ENCODE measurements around the gene ACAA1. TPM values are rescaled to one million over a fixed set of nuclear protein-coding genes. Genes with fewer than 3 reads are reported as not detected.
A peak's percentile ranks its signal among the peaks of the same experiment; 100 is the strongest.

Gene ACAA1, protein sequence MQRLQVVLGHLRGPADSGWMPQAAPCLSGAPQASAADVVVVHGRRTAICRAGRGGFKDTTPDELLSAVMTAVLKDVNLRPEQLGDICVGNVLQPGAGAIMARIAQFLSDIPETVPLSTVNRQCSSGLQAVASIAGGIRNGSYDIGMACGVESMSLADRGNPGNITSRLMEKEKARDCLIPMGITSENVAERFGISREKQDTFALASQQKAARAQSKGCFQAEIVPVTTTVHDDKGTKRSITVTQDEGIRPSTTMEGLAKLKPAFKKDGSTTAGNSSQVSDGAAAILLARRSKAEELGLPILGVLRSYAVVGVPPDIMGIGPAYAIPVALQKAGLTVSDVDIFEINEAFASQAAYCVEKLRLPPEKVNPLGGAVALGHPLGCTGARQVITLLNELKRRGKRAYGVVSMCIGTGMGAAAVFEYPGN
- polyA plus RNA-seq: 96.2 TPM
- long read RNA-seq, donor 1, transcript ACAA1-202 (12 exons, 1,785 nt): major isoform, 19 of 23 reads
- long read RNA-seq, donor 1, partial matches to known transcripts: 0 of 23 reads
- long read RNA-seq, donor 1, other reads (novel, unspliced or antisense): 0 of 23 reads
- long read RNA-seq, donor 2, transcript ACAA1-215 (3 exons, 876 nt): minor isoform, 8 of 59 reads
- long read RNA-seq, donor 2, transcript ACAA1-202 (12 exons, 1,785 nt): major isoform, 21 of 59 reads
- long read RNA-seq, donor 2, partial matches to known transcripts: 28 of 59 reads
- long read RNA-seq, donor 2, other reads (novel, unspliced or antisense): 0 of 59 reads
- long read RNA-seq, donor 3: 0 reads
- long read RNA-seq, donor 4, partial matches to known transcripts: 0 of 5 reads
- long read RNA-seq, donor 4, other reads (novel, unspliced or antisense): 0 of 5 reads
- long read RNA-seq, donor 5, transcript ACAA1-202 (12 exons, 1,785 nt): major isoform, 13 of 20 reads
- long read RNA-seq, donor 5, partial matches to known transcripts: 0 of 20 reads
- long read RNA-seq, donor 5, other reads (novel, unspliced or antisense): 0 of 20 reads
- long read RNA-seq, donor 6, transcript ACAA1-215 (3 exons, 876 nt): minor isoform, 5 of 37 reads
- long read RNA-seq, donor 6, transcript ACAA1-202 (12 exons, 1,785 nt): major isoform, 17 of 37 reads
- long read RNA-seq, donor 6, partial matches to known transcripts: 14 of 37 reads
- long read RNA-seq, donor 6, other reads (novel, unspliced or antisense): 0 of 37 reads
- long read RNA-seq, donor 7, transcript ACAA1-202 (12 exons, 1,785 nt): major isoform, 8 of 12 reads
- long read RNA-seq, donor 7, partial matches to known transcripts: 0 of 12 reads
- long read RNA-seq, donor 7, other reads (novel, unspliced or antisense): 0 of 12 reads
- long read RNA-seq, donor 8, transcript ACAA1-202 (12 exons, 1,785 nt): major isoform, 23 of 65 reads
- long read RNA-seq, donor 8, transcript ACAA1-215 (3 exons, 876 nt): minor isoform, 7 of 65 reads
- long read RNA-seq, donor 8, partial matches to known transcripts: 31 of 65 reads
- long read RNA-seq, donor 8, other reads (novel, unspliced or antisense): 0 of 65 reads
- long read RNA-seq, donor 9, transcript ACAA1-202 (12 exons, 1,785 nt): major isoform, 24 of 44 reads
- long read RNA-seq, donor 9, partial matches to known transcripts: 15 of 44 reads
- long read RNA-seq, donor 9, other reads (novel, unspliced or antisense): 0 of 44 reads
- long read RNA-seq, donor 10, transcript ACAA1-202 (12 exons, 1,785 nt): major isoform, 19 of 38 reads
- long read RNA-seq, donor 10, transcript ACAA1-215 (3 exons, 876 nt): minor isoform, 6 of 38 reads
- long read RNA-seq, donor 10, partial matches to known transcripts: 9 of 38 reads
- long read RNA-seq, donor 10, other reads (novel, unspliced or antisense): 0 of 38 reads
- long read RNA-seq, donor 11, transcript ACAA1-202 (12 exons, 1,785 nt): major isoform, 15 of 23 reads
- long read RNA-seq, donor 11, partial matches to known transcripts: 6 of 23 reads
- long read RNA-seq, donor 11, other reads (novel, unspliced or antisense): 0 of 23 reads

DNA sequence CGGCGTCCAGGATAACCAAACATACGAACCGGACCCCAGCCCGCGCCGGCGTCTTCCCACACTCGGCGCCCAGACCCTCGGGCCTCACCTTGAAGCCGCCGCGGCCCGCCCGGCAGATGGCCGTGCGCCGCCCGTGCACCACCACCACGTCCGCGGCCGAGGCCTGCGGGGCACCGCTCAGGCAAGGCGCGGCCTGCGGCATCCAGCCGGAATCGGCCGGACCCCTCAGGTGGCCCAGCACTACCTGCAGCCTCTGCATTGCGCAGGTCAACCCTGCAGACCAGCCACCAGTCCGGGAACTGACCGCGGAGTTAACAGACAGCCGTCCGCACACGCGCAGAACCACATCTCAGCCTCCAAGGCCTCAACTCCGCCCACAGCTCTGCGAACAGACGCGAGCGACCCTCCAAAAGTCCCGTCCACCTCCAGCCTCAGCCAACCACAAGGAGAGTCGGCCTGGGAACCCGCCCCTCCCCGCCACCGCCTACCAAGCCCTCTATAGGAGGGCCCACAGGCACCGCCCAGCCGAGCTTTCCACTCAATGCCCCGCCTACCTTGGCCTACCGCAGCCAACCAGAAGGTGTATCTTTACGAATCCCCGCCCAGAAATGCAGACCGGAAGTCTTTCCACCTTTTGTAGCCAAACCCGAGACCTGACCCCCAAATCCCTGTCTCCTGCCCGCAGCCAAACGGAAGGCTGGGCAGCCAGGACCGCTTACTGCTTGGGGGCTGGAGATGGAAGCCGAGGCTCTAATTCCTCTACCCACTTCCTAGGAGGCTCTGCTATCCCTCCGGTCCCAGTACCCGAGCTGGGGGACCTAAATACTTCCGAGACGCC lies at the start of gene ACAA1:
ACAA1 (minus strand) TSS at position 351 of the 838 bp plus-strand sequence; CDS start at position 259, 92 bp downstream.
- Histone ChIP-seq H3K27me3 (ENCODE audit: control insufficient read depth, insufficient read depth, low read length) (no peaks in the 10 kb centered on the region), H3K4me3 (ENCODE audit: low read length) (peak within 1 kb of the TSS; percentile 85), H3K27ac (ENCODE audit: low read length) (peak within 1 kb of the TSS; percentile 86), H3K9me3 (ENCODE audit: control insufficient read depth, low read depth, low read length) (no peaks in the 10 kb centered on the region), H3K4me1 (ENCODE audit: control insufficient read depth, insufficient read depth, low read length) (peaks cover 46% of the 10 kb centered on the region), H3K36me3 (ENCODE audit: control insufficient read depth, insufficient read depth, low read length) (peaks cover 35% of the 10 kb centered on the region)
- no CpG with 5 or more reads among the region's 66 CpGs for WGBS (ENCODE audit: insufficient coverage, low lambda C conversion rate)
- peak; percentile 99 to 100 for DNase-seq

DNA sequence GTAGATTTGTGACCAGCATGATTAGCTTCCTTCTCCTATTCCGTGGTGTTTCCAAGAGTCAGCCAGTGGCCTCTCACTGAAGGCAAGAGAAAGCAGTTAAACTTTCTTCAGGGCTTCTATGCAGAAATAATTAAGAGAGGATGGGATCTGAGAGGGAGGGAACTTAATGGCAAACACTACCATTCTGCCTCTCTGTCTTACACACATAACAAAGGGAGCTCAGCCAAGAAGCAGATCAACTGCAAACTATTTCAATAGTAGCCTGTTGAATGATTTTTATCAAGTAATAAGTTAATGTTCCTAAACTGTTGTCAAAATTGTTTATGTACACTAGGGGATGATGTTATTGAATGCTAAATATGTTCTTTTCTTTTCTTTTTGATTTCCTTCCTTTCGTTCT lies 40.3 kb upstream of the ACAA1 start:
- Histone ChIP-seq H3K27me3 (ENCODE audit: control insufficient read depth, insufficient read depth, low read length) (no peaks in the 10 kb centered on the region), H3K27ac (ENCODE audit: low read length) (no peak overlapping the region), H3K4me3 (ENCODE audit: low read length) (no peak overlapping the region), H3K9me3 (ENCODE audit: control insufficient read depth, low read depth, low read length) (no peaks in the 10 kb centered on the region), H3K36me3 (ENCODE audit: control insufficient read depth, insufficient read depth, low read length) (peaks cover 4% of the 10 kb centered on the region), H3K4me1 (ENCODE audit: control insufficient read depth, insufficient read depth, low read length) (no peaks in the 10 kb centered on the region)
- no peak for DNase-seq
- WGBS (ENCODE audit: insufficient coverage, low lambda C conversion rate): 100% methylated on average over 1 of the region's 2 CpGs

DNA sequence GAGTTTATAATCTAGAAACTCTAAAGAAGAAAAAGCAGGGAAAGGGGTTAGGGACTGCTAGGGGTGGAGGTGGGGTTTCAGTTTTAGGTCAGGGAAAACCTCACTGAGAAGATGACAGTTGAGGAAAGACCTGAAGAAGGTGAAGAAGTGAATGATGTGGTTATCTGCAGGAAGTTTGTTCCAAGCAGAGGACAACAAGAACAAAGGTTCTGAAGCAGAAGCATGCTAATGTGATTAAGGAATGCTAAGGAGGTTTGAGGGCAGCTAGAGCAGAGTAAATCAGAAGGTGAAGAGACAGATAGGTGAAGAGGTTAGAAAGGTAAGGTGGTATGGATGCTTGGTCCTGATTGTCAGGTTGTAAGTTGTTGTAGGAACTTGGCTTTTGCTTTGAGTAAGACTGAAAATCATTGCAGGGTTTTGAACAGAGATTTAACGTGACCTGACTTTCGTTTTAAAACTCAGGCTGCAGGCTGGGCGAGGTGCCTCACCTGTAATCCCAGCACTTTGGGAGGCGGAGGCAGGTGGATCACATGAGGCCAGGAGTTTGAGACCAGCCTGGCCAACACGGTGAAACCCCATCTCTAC lies 37.0 kb upstream of the ACAA1 start:
- Histone ChIP-seq H3K4me3 (ENCODE audit: low read length) (no peak overlapping the region), H3K4me1 (ENCODE audit: control insufficient read depth, insufficient read depth, low read length) (no peaks in the 10 kb centered on the region), H3K9me3 (ENCODE audit: control insufficient read depth, low read depth, low read length) (no peaks in the 10 kb centered on the region), H3K36me3 (ENCODE audit: control insufficient read depth, insufficient read depth, low read length) (no peaks in the 10 kb centered on the region), H3K27me3 (ENCODE audit: control insufficient read depth, insufficient read depth, low read length) (no peaks in the 10 kb centered on the region), H3K27ac (ENCODE audit: low read length) (no peak overlapping the region)
- no peak for DNase-seq
- no CpG with 5 or more reads among the region's 5 CpGs for WGBS (ENCODE audit: insufficient coverage, low lambda C conversion rate)

DNA sequence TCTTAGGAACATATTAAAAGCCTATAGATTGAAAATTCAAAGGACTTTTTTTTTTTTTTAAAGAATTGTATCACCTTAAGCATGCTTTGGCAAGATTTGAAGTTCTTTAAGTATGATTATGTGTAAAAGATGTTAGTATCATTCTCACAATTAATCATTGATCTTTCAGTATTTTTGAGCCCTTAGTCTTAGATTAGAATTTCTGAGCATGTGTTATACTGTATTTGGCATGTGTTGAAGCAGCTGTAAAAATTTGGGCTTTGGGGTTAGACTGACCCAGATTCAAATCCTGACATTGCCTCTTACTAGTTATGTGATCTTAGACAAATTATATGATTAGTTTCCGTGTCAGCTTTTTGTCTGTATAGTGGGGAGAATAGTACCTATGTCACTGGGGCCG lies 34.7 kb upstream of the ACAA1 start:
- Histone ChIP-seq H3K4me1 (ENCODE audit: control insufficient read depth, insufficient read depth, low read length) (no peaks in the 10 kb centered on the region), H3K36me3 (ENCODE audit: control insufficient read depth, insufficient read depth, low read length) (no peaks in the 10 kb centered on the region), H3K27ac (ENCODE audit: low read length) (no peak overlapping the region), H3K4me3 (ENCODE audit: low read length) (no peak overlapping the region), H3K27me3 (ENCODE audit: control insufficient read depth, insufficient read depth, low read length) (no peaks in the 10 kb centered on the region), H3K9me3 (ENCODE audit: control insufficient read depth, low read depth, low read length) (no peaks in the 10 kb centered on the region)
- DNase-seq: no peak
- no CpG with 5 or more reads among the region's 2 CpGs for WGBS (ENCODE audit: insufficient coverage, low lambda C conversion rate)

DNA sequence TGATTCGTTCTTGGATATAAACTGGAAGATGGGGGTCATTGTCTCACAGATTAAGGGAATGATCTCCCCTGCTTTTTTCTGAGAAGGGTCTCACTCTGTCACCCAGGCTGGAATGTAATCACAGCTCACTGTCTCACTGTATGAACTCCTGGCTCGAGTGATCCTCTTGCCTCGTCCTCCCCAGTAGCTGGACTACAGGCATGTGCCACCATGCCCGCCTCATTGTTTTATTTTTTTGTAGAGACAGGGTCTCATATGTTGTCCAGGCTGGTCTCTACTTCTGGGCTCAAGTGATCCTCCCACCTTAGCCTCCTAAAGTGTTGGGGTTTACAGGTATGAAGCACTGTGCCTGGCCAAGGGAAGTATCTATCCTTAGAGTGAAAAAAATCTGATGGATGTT lies 33.8 kb upstream of the ACAA1 start:
- Histone ChIP-seq H3K4me3 (ENCODE audit: low read length) (no peak overlapping the region), H3K27ac (ENCODE audit: low read length) (no peak overlapping the region), H3K4me1 (ENCODE audit: control insufficient read depth, insufficient read depth, low read length) (no peaks in the 10 kb centered on the region), H3K27me3 (ENCODE audit: control insufficient read depth, insufficient read depth, low read length) (no peaks in the 10 kb centered on the region), H3K9me3 (ENCODE audit: control insufficient read depth, low read depth, low read length) (no peaks in the 10 kb centered on the region), H3K36me3 (ENCODE audit: control insufficient read depth, insufficient read depth, low read length) (no peaks in the 10 kb centered on the region)
- DNase-seq: no peak
- WGBS (ENCODE audit: insufficient coverage, low lambda C conversion rate): no CpG with 5 or more reads among the region's 4 CpGs

DNA sequence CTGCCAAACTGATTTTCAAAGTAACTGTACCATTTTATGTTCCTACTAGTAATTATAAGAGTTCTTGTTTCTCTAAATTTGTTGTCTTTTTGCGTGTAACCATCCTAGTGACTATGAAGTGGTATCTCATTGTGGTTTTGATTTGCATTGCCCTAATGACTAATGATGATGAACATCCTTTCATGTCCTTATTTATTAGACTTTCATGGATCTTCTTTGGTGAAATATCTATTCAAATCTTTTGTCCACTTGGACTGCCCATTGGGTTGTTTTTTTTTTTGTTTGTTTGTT lies 32.0 kb upstream of the ACAA1 start:
- no peaks in the 10 kb centered on the region for H3K27me3 ChIP-seq (ENCODE audit: control insufficient read depth, insufficient read depth, low read length)
- no CpG with 5 or more reads among the region's 1 CpG for WGBS (ENCODE audit: insufficient coverage, low lambda C conversion rate)
- H3K4me1 ChIP-seq (ENCODE audit: control insufficient read depth, insufficient read depth, low read length): peaks cover 2% of the 10 kb centered on the region
- H3K27ac ChIP-seq (ENCODE audit: low read length): no peak overlapping the region
- H3K9me3 ChIP-seq (ENCODE audit: control insufficient read depth, low read depth, low read length): no peaks in the 10 kb centered on the region
- H3K36me3 ChIP-seq (ENCODE audit: control insufficient read depth, insufficient read depth, low read length): no peaks in the 10 kb centered on the region
- no peak for DNase-seq
- no peak overlapping the region for H3K4me3 ChIP-seq (ENCODE audit: low read length)

DNA sequence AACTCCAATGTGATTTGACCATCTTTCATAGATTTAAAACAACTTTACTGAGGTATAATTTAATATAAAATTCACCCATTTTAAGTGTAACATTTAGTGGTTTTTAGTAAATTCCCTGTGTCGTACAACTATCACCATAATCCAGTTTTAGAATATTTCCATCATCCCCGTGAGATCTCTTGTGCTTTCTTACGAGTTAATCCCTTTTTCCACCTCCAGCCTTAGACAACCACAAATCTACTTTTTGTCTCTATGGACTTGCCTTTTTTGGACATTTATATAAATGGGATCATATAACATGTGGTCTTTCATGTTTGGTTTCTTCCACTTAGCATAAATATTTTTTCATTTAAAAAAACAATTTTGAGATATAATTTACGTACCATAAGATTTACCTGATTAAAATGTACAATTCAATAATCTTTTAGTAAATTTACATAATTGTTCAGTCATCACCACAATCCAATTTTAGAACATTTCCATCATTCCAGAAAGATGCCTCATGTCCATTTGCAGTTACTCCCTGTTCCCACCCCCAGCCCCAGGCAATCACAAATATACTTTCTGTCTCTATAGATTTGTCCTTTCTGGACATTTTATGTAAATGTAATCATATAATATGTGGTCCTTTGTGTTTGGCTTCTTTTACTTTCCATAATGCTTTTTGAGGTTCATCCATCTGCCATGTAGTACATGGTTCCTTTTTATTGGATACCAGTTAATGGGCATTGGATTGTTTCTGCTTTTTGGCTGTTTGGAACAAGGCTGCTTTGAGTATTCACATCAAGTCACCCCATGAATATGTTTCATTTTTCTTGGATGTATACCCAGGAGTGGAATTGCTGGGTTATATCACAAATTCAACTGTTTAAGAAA lies 31.5 kb upstream of the ACAA1 start:
- WGBS (ENCODE audit: insufficient coverage, low lambda C conversion rate): 96% methylated on average over 4 of the region's 4 CpGs

DNA sequence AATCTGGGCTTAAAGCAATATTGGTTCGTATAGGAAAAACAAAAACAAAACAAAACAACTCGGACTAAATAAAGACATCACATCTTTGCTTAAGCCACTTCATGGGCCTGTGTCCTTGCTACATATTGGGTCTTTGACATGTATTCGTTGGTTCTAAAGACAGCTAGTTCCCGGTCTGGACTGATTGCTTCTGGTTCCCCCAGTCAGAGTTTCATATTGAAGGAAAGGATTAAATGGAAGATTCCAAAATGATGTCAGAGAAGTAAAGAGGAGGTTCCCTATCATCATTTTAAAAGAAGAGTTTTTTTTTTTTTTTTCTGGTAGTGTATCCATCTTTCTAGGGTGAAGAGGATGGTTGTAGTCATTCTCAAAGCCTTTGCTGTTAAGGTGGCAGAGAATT lies 30.7 kb upstream of the ACAA1 start:
- H3K9me3 ChIP-seq (ENCODE audit: control insufficient read depth, low read depth, low read length): no peaks in the 10 kb centered on the region
- WGBS (ENCODE audit: insufficient coverage, low lambda C conversion rate): 90% methylated on average over 2 of the region's 4 CpGs
- no peaks in the 10 kb centered on the region for H3K27me3 ChIP-seq (ENCODE audit: control insufficient read depth, insufficient read depth, low read length)
- no peak overlapping the region for H3K27ac ChIP-seq (ENCODE audit: low read length)
- H3K4me1 ChIP-seq (ENCODE audit: control insufficient read depth, insufficient read depth, low read length): peaks cover 3% of the 10 kb centered on the region
- DNase-seq: no peak
- no peaks in the 10 kb centered on the region for H3K36me3 ChIP-seq (ENCODE audit: control insufficient read depth, insufficient read depth, low read length)
- no peak overlapping the region for H3K4me3 ChIP-seq (ENCODE audit: low read length)

More for the DNA sequence above, 31.5 kb upstream of the ACAA1 start:
- DNase-seq: no peak
- Histone ChIP-seq H3K36me3 (ENCODE audit: control insufficient read depth, insufficient read depth, low read length) (no peaks in the 10 kb centered on the region), H3K9me3 (ENCODE audit: control insufficient read depth, low read depth, low read length) (no peaks in the 10 kb centered on the region), H3K27me3 (ENCODE audit: control insufficient read depth, insufficient read depth, low read length) (no peaks in the 10 kb centered on the region), H3K4me3 (ENCODE audit: low read length) (no peak overlapping the region), H3K27ac (ENCODE audit: low read length) (no peak overlapping the region), H3K4me1 (ENCODE audit: control insufficient read depth, insufficient read depth, low read length) (peaks cover 3% of the 10 kb centered on the region)

Measured in large intestine (tissue), 12 donors.